Fibroblast of peridontal ligament (primary cell): ENCODE measurements around the gene ABLIM1.

Experiments used
- DNase-seq: peaks from one replicate; pipeline ENCODE4 v3.0.0-alpha.2; 2010; ENCODE audit errors: extremely low read depth

ABLIM1 gene

GRCh38 chr10:114458216-114458920 lies 199.7 kb downstream of the ABLIM1 start:
- DNase-seq: no peak

GRCh38 chr10:114453576-114453975 lies 204.5 kb downstream of the ABLIM1 start:
- DNase-seq: no peak

- DNase-seq: no peak
Measured at GRCh38 chr10:114448897-114449296, 209.2 kb downstream of the ABLIM1 start.

GRCh38 chr10:114445332-114445731 lies 212.7 kb downstream of the ABLIM1 start:
- no peak for DNase-seq

- DNase-seq: no peak
Measured at GRCh38 chr10:114444819-114445218, 213.3 kb downstream of the ABLIM1 start.

GRCh38 chr10:114442091-114442630 lies 215.9 kb downstream of the ABLIM1 start:
- DNase-seq: no peak

GRCh38 chr10:114441107-114441506 lies 217.0 kb downstream of the ABLIM1 start:
- no peak for DNase-seq

- peak; percentile 4 for DNase-seq
Measured at GRCh38 chr10:114437473-114438292, 220.4 kb downstream of the ABLIM1 start.

GRCh38 chr10:114436941-114437340 lies 221.1 kb downstream of the ABLIM1 start:
- no peak for DNase-seq

- no peak for DNase-seq
Measured at GRCh38 chr10:114432566-114433093, 225.4 kb downstream of the ABLIM1 start.

- no peak for DNase-seq
Measured at GRCh38 chr10:114431414-114432135, 226.5 kb downstream of the ABLIM1 start.

GRCh38 chr10:114430688-114431413 lies 227.2 kb downstream of the ABLIM1 start:
- no peak for DNase-seq

GRCh38 chr10:114429581-114430335 lies 228.3 kb downstream of the ABLIM1 start:
- no peak for DNase-seq

GRCh38 chr10:114427124-114427852 lies 230.8 kb downstream of the ABLIM1 start:
- DNase-seq: no peak

- DNase-seq: no peak
Measured at GRCh38 chr10:114426476-114426875, 231.6 kb downstream of the ABLIM1 start.

GRCh38 chr10:114420811-114421485 lies 237.1 kb downstream of the ABLIM1 start:
- DNase-seq: no peak

GRCh38 chr10:114418109-114418508 lies 240.0 kb downstream of the ABLIM1 start:
- DNase-seq: no peak

- DNase-seq: no peak
Measured at GRCh38 chr10:114412907-114413797, 244.9 kb downstream of the ABLIM1 start.
